Astrocyte (in vitro differentiated cells and primary cell): ENCODE measurements around the gene PEX7. TPM values are rescaled to one million over a fixed set of nuclear protein-coding genes. Genes with fewer than 3 reads are reported as not detected.

Experiments
- DNase-seq: peaks from one replicate; pipeline ENCODE4 v3.0.0-alpha.2; 2010; ENCODE audit warnings: low read depth
- FAIRE-seq: peaks from 2 replicates; lab custom pipeline; 2011; peaks lifted over from hg19 to GRCh38; lab: Jason Lieb, UNC
- H2AFZ ChIP-seq: 2 replicates; pipeline ENCODE4 v1.6.0; 2012; ENCODE audit warnings: low read depth, low read length, inconsistent platforms
- H3K27ac ChIP-seq: 2 replicates; pipeline ENCODE4 v1.5.1; 2011; ENCODE audit warnings: low read depth, low read length, inconsistent platforms
- H3K27me3 ChIP-seq: 2 replicates; pipeline ENCODE4 v1.6.0; 2011; ENCODE audit warnings: low read length, inconsistent platforms; ENCODE audit not compliant: insufficient read depth
- H3K36me3 ChIP-seq: 2 replicates; pipeline ENCODE4 v1.5.1; 2011; ENCODE audit warnings: low read length, inconsistent platforms; ENCODE audit not compliant: insufficient read depth
- H3K4me1 ChIP-seq: 2 replicates; pipeline ENCODE4 v1.5.1; 2011; ENCODE audit warnings: low read length, inconsistent platforms; ENCODE audit not compliant: insufficient read depth
- H3K4me2 ChIP-seq: 2 replicates; pipeline ENCODE4 v1.6.0; 2012; ENCODE audit warnings: low read length, inconsistent platforms
- H3K4me3 ChIP-seq: 2 replicates; pipeline ENCODE4 v1.5.1; 2011; ENCODE audit warnings: low read depth, mild to moderate bottlenecking, low read length, inconsistent platforms; ENCODE audit not compliant: insufficient read depth
- H3K79me2 ChIP-seq: 2 replicates; pipeline ENCODE4 v1.6.0; 2012; ENCODE audit warnings: mild to moderate bottlenecking, low read length, inconsistent platforms; ENCODE audit not compliant: insufficient read depth
- H3K9ac ChIP-seq: 2 replicates; pipeline ENCODE4 v1.6.0; 2012; ENCODE audit warnings: mild to moderate bottlenecking, low read length, inconsistent platforms
- H3K9me3 ChIP-seq: 2 replicates; pipeline ENCODE4 v1.5.1; 2012; ENCODE audit warnings: low read depth, mild to moderate bottlenecking, low read length, inconsistent platforms; ENCODE audit not compliant: insufficient read depth
- H4K20me1 ChIP-seq: 2 replicates; pipeline ENCODE4 v1.6.0; 2012; ENCODE audit warnings: low read length, inconsistent platforms; ENCODE audit not compliant: insufficient read depth
- H3K27ac Mint-ChIP-seq: one replicate; pipeline ENCODE4 v1.8.0; 2021; ENCODE audit warnings: mild to moderate bottlenecking, mixed read lengths; ENCODE audit not compliant: unreplicated experiment
- H3K27me3 Mint-ChIP-seq: one replicate; pipeline ENCODE4 v1.8.0; 2021; ENCODE audit warnings: low read depth, mixed read lengths; ENCODE audit not compliant: unreplicated experiment
- H3K36me3 Mint-ChIP-seq: one replicate; pipeline ENCODE4 v1.8.0; 2021; ENCODE audit warnings: low read depth, mixed read lengths; ENCODE audit not compliant: unreplicated experiment
- H3K4me1 Mint-ChIP-seq: one replicate; pipeline ENCODE4 v1.8.0; 2021; ENCODE audit warnings: low read depth, mixed read lengths; ENCODE audit not compliant: unreplicated experiment
- H3K4me3 Mint-ChIP-seq: one replicate; pipeline ENCODE4 v1.8.0; 2021; ENCODE audit warnings: mild to moderate bottlenecking, moderate library complexity, mixed read lengths; ENCODE audit not compliant: unreplicated experiment
- H3K9me3 Mint-ChIP-seq: one replicate; pipeline ENCODE4 v1.8.0; 2021; ENCODE audit warnings: mild to moderate bottlenecking, mixed read lengths; ENCODE audit not compliant: unreplicated experiment
- EZH2 ChIP-seq: IDR thresholded peaks from 2 replicates; pipeline ENCODE4 v1.6.1; 2012; ENCODE audit warnings: mild to moderate bottlenecking, low read length, inconsistent platforms; ENCODE audit not compliant: insufficient read depth
- total RNA-seq: library from RNA; stranded (reverse); gene quantifications from 2 replicates; pipeline ENCODE4 v1.2.1, GENCODE V29; 2021
- TF ChIP-seq, protein P1 (sequence below): IDR thresholded peaks from 2 replicates; pipeline ENCODE4 v1.5.1; 2011; ENCODE audit warnings: low read depth, mild to moderate bottlenecking, inconsistent platforms, low read length, moderate library complexity; ENCODE audit not compliant: insufficient read depth

Gene PEX7
- total RNA-seq, 1 donor from 2014 or later = 4.8 TPM

- Histone ChIP-seq H3K36me3 (no peaks in the 10 kb centered on the region), H3K4me2 (no peak overlapping the region), H4K20me1 (no peaks in the 10 kb centered on the region), H3K4me1 (no peaks in the 10 kb centered on the region), H3K79me2 (no peaks in the 10 kb centered on the region), H3K4me3 (no peak overlapping the region), H3K27ac (no peak overlapping the region), H3K27me3 (no peaks in the 10 kb centered on the region), H3K9ac (no peak overlapping the region), H3K9me3 (no peaks in the 10 kb centered on the region), H2AFZ (no peak overlapping the region)
- H3K4me1 Mint-ChIP-seq = no peaks in the 10 kb centered on the region
- no peak overlapping the region for H3K27ac Mint-ChIP-seq
- DNase-seq = no peak
- TF ChIP-seq EZH2 = no peak
- no peaks in the 10 kb centered on the region for H3K27me3 Mint-ChIP-seq
- FAIRE-seq = no peak
- no peaks in the 10 kb centered on the region for H3K9me3 Mint-ChIP-seq
- H3K4me3 Mint-ChIP-seq = no peak overlapping the region
- no peaks in the 10 kb centered on the region for H3K36me3 Mint-ChIP-seq
Observed at GRCh38 chr6:136862662-136863061, 40.3 kb downstream of the PEX7 start.

DNA sequence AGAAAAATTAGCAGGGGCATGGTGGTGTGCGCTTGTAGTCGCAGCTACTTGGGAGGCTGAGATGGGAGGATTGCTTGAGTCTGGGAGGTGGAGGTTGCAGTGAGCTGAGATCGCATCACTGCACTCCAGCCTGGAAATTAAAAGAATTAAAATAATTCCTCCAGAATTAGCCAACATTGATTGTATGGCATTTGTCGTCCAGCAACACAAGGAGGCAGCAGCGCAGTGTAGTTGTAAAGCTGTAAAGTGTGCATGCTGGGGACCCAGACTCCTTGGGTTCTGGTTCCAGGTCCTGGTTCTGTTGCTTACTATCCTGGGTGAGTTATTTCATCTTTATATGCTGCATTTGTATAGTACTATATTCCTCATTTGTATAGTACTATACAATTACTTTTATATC, 41.4 kb downstream of the PEX7 start:
- H2AFZ ChIP-seq = no peak overlapping the region
- no peaks in the 10 kb centered on the region for H3K36me3 Mint-ChIP-seq
- DNase-seq (no peak), FAIRE-seq (no peak)
- no peaks in the 10 kb centered on the region for H3K4me1 Mint-ChIP-seq
- H3K4me1 ChIP-seq = no peaks in the 10 kb centered on the region
- no peaks in the 10 kb centered on the region for H3K79me2 ChIP-seq
- no peaks in the 10 kb centered on the region for H3K27me3 Mint-ChIP-seq
- H3K9ac ChIP-seq = no peak overlapping the region
- H3K27ac ChIP-seq = no peak overlapping the region
- H3K27me3 ChIP-seq = no peaks in the 10 kb centered on the region
- no peaks in the 10 kb centered on the region for H3K9me3 Mint-ChIP-seq
- no peak overlapping the region for H3K4me3 ChIP-seq
- no peak overlapping the region for H3K27ac Mint-ChIP-seq
- no peaks in the 10 kb centered on the region for H3K36me3 ChIP-seq
- H4K20me1 ChIP-seq = no peaks in the 10 kb centered on the region
- no peaks in the 10 kb centered on the region for H3K9me3 ChIP-seq
- TF ChIP-seq EZH2 = no peak
- TF ChIP-seq, protein P1, sequence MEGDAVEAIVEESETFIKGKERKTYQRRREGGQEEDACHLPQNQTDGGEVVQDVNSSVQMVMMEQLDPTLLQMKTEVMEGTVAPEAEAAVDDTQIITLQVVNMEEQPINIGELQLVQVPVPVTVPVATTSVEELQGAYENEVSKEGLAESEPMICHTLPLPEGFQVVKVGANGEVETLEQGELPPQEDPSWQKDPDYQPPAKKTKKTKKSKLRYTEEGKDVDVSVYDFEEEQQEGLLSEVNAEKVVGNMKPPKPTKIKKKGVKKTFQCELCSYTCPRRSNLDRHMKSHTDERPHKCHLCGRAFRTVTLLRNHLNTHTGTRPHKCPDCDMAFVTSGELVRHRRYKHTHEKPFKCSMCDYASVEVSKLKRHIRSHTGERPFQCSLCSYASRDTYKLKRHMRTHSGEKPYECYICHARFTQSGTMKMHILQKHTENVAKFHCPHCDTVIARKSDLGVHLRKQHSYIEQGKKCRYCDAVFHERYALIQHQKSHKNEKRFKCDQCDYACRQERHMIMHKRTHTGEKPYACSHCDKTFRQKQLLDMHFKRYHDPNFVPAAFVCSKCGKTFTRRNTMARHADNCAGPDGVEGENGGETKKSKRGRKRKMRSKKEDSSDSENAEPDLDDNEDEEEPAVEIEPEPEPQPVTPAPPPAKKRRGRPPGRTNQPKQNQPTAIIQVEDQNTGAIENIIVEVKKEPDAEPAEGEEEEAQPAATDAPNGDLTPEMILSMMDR = no peak
- H3K4me2 ChIP-seq = no peak overlapping the region
- H3K4me3 Mint-ChIP-seq = no peak overlapping the region

DNA sequence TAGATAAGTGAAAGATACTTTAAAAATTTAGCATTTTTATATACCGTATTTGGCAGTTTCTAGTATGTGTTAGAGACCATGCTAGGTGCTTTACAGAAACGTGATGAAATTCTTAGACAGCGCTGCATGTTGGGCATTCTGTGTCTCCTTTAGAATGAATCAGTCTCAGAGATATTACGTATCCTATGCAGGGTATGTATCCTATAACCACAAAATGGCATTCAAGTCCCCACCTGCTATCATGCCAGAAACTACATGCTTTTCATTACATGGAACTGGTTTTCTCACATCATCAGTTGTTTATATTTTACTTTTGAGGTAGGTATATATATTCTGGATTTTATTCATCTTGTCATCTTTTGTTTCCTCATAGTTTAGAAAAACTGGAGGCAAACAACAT, 42.3 kb downstream of the PEX7 start:
- no peaks in the 10 kb centered on the region for H3K27me3 Mint-ChIP-seq
- H3K27ac ChIP-seq = no peak overlapping the region
- H3K9ac ChIP-seq = no peak overlapping the region
- H3K27ac Mint-ChIP-seq = no peak overlapping the region
- H3K4me1 Mint-ChIP-seq = no peaks in the 10 kb centered on the region
- no peaks in the 10 kb centered on the region for H3K36me3 ChIP-seq
- H3K4me1 ChIP-seq = no peaks in the 10 kb centered on the region
- DNase-seq (no peak), FAIRE-seq (no peak)
- H3K4me3 ChIP-seq = no peak overlapping the region
- TF ChIP-seq EZH2 = no peak
- TF ChIP-seq, protein P1 = no peak
- H3K27me3 ChIP-seq = no peaks in the 10 kb centered on the region
- no peak overlapping the region for H3K4me3 Mint-ChIP-seq
- no peak overlapping the region for H3K4me2 ChIP-seq
- H4K20me1 ChIP-seq = no peaks in the 10 kb centered on the region
- no peaks in the 10 kb centered on the region for H3K36me3 Mint-ChIP-seq
- no peak overlapping the region for H2AFZ ChIP-seq
- no peaks in the 10 kb centered on the region for H3K79me2 ChIP-seq
- no peaks in the 10 kb centered on the region for H3K9me3 Mint-ChIP-seq
- no peaks in the 10 kb centered on the region for H3K9me3 ChIP-seq
